ENCODE results near the gene TECTA.
"Not testable (repeated sequence)": the region's sequence is repeated elsewhere in the genome, so short reads cannot be mapped to it uniquely, and the experiment has no call there.

TECTA gene

GRCh38 chr11:121229495-121230215, 128.6 kb downstream of the TECTA start:
- FAIRE-seq (no peak), DNase-seq (ENCODE audit: low spot score) (no peak)

- no peak for FAIRE-seq
- no peak for DNase-seq (ENCODE audit: low spot score)
These were observed 130.7 kb downstream of the TECTA start for GRCh38 chr11:121231576-121232278.

- DNase-seq (ENCODE audit: low spot score) (no peak), FAIRE-seq (no peak)
These were observed 134.0 kb downstream of the TECTA start for GRCh38 chr11:121235057-121235456.

GRCh38 chr11:121236115-121237001, 135.3 kb downstream of the TECTA start:
- FAIRE-seq (no peak), DNase-seq (ENCODE audit: low spot score) (peak; percentile 12)

GRCh38 chr11:121237247-121237646, 136.2 kb downstream of the TECTA start:
- FAIRE-seq; DNase-seq (ENCODE audit: low spot score): not testable (repeated sequence)

GRCh38 chr11:121237686-121238658, 136.9 kb downstream of the TECTA start:
- DNase-seq (ENCODE audit: low spot score) (no peak), FAIRE-seq (no peak)

- DNase-seq (ENCODE audit: low spot score) (no peak), FAIRE-seq (no peak)
These were observed 137.9 kb downstream of the TECTA start for GRCh38 chr11:121238956-121239355.

GRCh38 chr11:121240001-121240400, 139.0 kb downstream of the TECTA start:
- not testable (repeated sequence) for DNase-seq (ENCODE audit: low spot score); FAIRE-seq

- FAIRE-seq: no peak
- no peak for DNase-seq (ENCODE audit: low spot score)
These were observed 139.7 kb downstream of the TECTA start for GRCh38 chr11:121240650-121241303.
